PFSK-1 (cell line): ENCODE data around the gene FYB1.

Experiments used
- FOXP2 ChIP-seq: optimal IDR thresholded peaks from 2 replicates; pipeline ENCODE3; 2011; ENCODE audit warnings: borderline replicate concordance, control low read depth, inconsistent platforms; ENCODE audit not compliant: insufficient read depth; ENCODE audit errors: extremely low read length, extremely low read depth
- POLR2AphosphoS5 ChIP-seq: IDR thresholded peaks from 2 replicates; pipeline ENCODE4 v1.6.1; 2012; ENCODE audit warnings: low read depth, mild to moderate bottlenecking, control low read depth, low read length, moderate library complexity
- REST ChIP-seq, 2 experiments: IDR thresholded peaks; 2 replicates each; pipeline versions ENCODE4 v1.6.1 to v1.8.0; 2011 to 2012; ENCODE audit warnings: low read depth in 2 of 2, low read length in 2 of 2, control low read depth in 1 of 2, inconsistent platforms in 1 of 2, mild to moderate bottlenecking in 1 of 2, moderate library complexity in 1 of 2; ENCODE audit not compliant: insufficient read depth in 1 of 2
- SIN3A ChIP-seq: IDR thresholded peaks from 2 replicates; pipeline ENCODE4 v1.6.1; 2012; ENCODE audit warnings: mild to moderate bottlenecking, low read length, moderate library complexity, borderline replicate concordance; ENCODE audit not compliant: insufficient read depth
- TAF1 ChIP-seq: IDR thresholded peaks from 2 replicates; pipeline ENCODE4 v1.6.1; 2012; ENCODE audit warnings: low read length, control low read depth, borderline replicate concordance; ENCODE audit not compliant: insufficient read depth

The FYB1 gene

GRCh38 chr5:39062530-39062929 lies 156.8 kb downstream of the FYB1 start:
- TF ChIP-seq FOXP2 (no peak), POLR2AphosphoS5 (no peak), SIN3A (no peak), TAF1 (no peak), REST (IDR thresholded peaks at IDR 0.05; ENCODE audit: insufficient read depth in 1 of 2, low read depth in 2 of 2, low read length in 2 of 2) (no peak)

- TF ChIP-seq TAF1 (no peak), POLR2AphosphoS5 (no peak), REST (IDR thresholded peaks at IDR 0.05; ENCODE audit: insufficient read depth in 1 of 2, low read depth in 2 of 2, low read length in 2 of 2) (no peak), FOXP2 (no peak), SIN3A (no peak)
Observed at GRCh38 chr5:39062104-39062503, 157.3 kb downstream of the FYB1 start.

GRCh38 chr5:39059064-39059463 lies 160.3 kb downstream of the FYB1 start:
- no peak for TF ChIP-seq SIN3A
- no peak for TF ChIP-seq REST (IDR thresholded peaks at IDR 0.05; ENCODE audit: insufficient read depth in 1 of 2, low read depth in 2 of 2, low read length in 2 of 2)
- TF ChIP-seq TAF1, result no peak
- TF ChIP-seq POLR2AphosphoS5, result no peak
- TF ChIP-seq FOXP2, result no peak

GRCh38 chr5:39058178-39058921 lies 161.0 kb downstream of the FYB1 start:
- no peak for TF ChIP-seq FOXP2
- no peak for TF ChIP-seq SIN3A
- TF ChIP-seq TAF1, result no peak
- TF ChIP-seq REST (IDR thresholded peaks at IDR 0.05; ENCODE audit: insufficient read depth in 1 of 2, low read depth in 2 of 2, low read length in 2 of 2), result no peak
- no peak for TF ChIP-seq POLR2AphosphoS5

- TF ChIP-seq POLR2AphosphoS5, result no peak
Observed at GRCh38 chr5:39057734-39058133, 161.6 kb downstream of the FYB1 start.
